GM12874 (cell line): ENCODE measurements around the gene HMGN4.

Source experiments
- CTCF ChIP-seq: IDR thresholded peaks from 2 replicates; pipeline ENCODE4 v1.5.1; 2011; ENCODE audit warnings: low read depth, mild to moderate bottlenecking, control low read depth, low read length, moderate library complexity; ENCODE audit not compliant: insufficient read depth

HMGN4 gene

DNA sequence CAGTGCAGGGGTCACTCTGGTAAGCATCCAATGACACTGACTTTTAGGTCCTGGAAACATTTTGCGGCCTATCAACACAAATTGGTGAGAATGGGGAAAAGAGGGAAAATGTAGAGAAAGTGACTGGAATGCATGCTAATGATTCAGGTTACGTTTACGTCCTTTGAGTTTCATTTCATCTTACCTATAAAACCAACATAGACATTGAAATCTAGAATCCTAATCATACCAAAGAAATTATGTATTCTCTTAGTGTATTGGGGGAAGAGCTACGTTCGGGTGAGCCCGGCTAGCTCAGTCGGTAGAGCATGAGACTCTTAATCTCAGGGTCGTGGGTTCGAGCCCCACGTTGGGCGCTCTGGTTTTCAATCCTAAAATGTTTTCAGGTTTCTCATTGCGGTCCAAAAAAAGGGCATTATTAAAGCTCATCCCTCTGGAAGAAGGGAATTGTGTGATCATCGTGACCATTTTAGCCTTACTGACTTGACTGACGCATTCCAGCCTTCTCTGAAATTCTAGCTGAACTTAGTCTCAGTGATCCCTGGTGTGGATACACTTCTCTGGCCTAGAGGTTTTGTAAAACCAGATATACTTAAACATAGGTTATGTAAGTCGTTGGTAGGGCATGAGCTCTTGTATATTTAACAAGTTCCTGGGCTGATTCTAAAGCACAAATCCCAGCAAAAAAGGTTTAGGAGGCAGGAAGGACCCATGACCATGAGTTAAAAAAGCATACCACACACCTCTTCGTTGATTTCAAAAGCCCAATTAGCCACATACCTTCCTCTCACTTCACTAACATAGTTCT, 18.3 kb downstream of the HMGN4 start:
- TF ChIP-seq CTCF = no peak

- TF ChIP-seq CTCF = no peak
Observed at GRCh38 chr6:26561533-26562466, 23.6 kb downstream of the HMGN4 start.

- no peak for TF ChIP-seq CTCF
Observed at GRCh38 chr6:26563488-26563887, 25.3 kb downstream of the HMGN4 start.

GRCh38 chr6:26568601-26569432, 30.7 kb downstream of the HMGN4 start:
- TF ChIP-seq CTCF = peak; percentile 60

DNA sequence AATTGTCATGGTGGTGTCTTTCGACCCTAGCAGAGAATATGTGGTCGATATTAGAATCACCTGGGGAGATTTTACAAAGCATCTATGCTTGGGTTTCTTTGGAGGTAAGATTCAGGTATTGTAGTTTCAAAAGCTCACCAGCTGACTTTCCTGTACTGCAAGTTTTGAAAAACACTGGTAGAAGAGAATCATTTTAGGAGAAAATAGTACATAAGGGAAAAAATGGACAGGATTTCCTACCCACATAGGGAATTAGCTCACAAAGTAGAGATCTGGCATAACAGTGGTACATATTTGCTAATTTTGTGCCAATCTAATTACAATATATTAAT, 31.2 kb downstream of the HMGN4 start:
- no peak for TF ChIP-seq CTCF

- no peak for TF ChIP-seq CTCF
Observed at GRCh38 chr6:26570027-26570809, 32.1 kb downstream of the HMGN4 start.
